Tibial artery (tissue), 4 donors: ENCODE results near the gene FAM98C.

Experiments used
- DNase-seq, 2 donors: peaks; one replicate each; pipeline ENCODE4 v3.0.0-alpha.2; 2019
- H3K27ac ChIP-seq, 2 donors: fragments of 200-600 bp; sonication (generic) in 1 of 2; 1 replicate in 1 of 2; 2 replicates in 1 of 2; pipeline ENCODE4 v1.5.1; 2018 to 2019; ENCODE audit warnings: mild to moderate bottlenecking in 1 of 2
- H3K27me3 ChIP-seq, 2 donors: fragments of 200-600 bp; sonication (generic) in 1 of 2; one replicate each; pipeline versions ENCODE4 v1.5.1 to v1.6.0; 2016 to 2019
- H3K36me3 ChIP-seq, 3 donors: fragments of 200-600 bp; sonication (generic) in 2 of 3; one replicate each; pipeline ENCODE4 v1.5.1; 2016 to 2019; ENCODE audit warnings: mild to moderate bottlenecking in 2 of 3
- H3K4me1 ChIP-seq, 4 donors: fragments of 200-600 bp; sonication (generic) in 2 of 4; 1 replicate in 3 of 4; 2 replicates in 1 of 4; pipeline ENCODE4 v1.5.1; 2016 to 2019
- H3K4me3 ChIP-seq, 2 donors: fragments of 200-600 bp; sonication (generic) in 1 of 2; 1 replicate in 1 of 2; 2 replicates in 1 of 2; pipeline ENCODE4 v1.5.1; 2018 to 2019; ENCODE audit warnings: mild to moderate bottlenecking in 2 of 2
- H3K9me3 ChIP-seq, 3 donors: fragments of 200-600 bp; sonication (generic) in 1 of 3; one replicate each; pipeline ENCODE4 v1.5.1; 2016 to 2019
- intact Hi-C: fragments of 100-400 bp; cut with DNase I; formaldehyde crosslinking; loops from one replicate; pipeline ENCODE4 v1.15.0; 2023; ENCODE audit warnings: low total_unique reads
- TF ChIP-seq, protein P1 (sequence below), 2 experiments: fragments of 200-600 bp in 1 of 2; fragments of 450-650 bp in 1 of 2; IDR thresholded peaks; one replicate each; pipeline ENCODE4 v1.5.1; 2017 to 2019; ENCODE audit warnings: antibody characterized with exemption in 2 of 2, mild to moderate bottlenecking in 1 of 2, moderate library complexity in 1 of 2

Gene FAM98C

DNA sequence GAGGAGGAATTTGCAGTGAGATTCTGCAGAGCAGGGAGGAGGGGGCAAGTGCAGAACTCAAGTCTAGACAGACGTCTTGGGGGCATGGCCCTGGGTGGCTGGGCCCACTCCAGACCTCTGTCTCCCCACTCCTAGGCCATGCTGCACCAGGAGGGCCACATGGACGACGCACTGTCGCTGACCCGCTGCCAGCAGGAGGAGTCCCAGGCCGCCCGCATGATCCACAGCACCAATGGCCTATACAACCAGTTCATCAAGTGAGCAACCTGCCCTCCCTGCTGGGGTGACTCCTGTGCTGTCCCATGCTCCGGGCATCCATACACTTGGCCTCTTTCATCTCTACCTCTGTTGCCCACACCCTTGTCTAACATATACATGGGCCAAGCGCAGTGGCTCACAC is 48.7 kb downstream of the FAM98C start:
- Histone ChIP-seq H3K4me3 (no peak overlapping the region), H3K27ac (no peak overlapping the region), H3K4me1 (no peaks in the 10 kb centered on the region), H3K27me3 (no peaks in the 10 kb centered on the region), H3K36me3 (no peaks in the 10 kb centered on the region), H3K9me3 (no peaks in the 10 kb centered on the region)
- TF ChIP-seq, protein P1, sequence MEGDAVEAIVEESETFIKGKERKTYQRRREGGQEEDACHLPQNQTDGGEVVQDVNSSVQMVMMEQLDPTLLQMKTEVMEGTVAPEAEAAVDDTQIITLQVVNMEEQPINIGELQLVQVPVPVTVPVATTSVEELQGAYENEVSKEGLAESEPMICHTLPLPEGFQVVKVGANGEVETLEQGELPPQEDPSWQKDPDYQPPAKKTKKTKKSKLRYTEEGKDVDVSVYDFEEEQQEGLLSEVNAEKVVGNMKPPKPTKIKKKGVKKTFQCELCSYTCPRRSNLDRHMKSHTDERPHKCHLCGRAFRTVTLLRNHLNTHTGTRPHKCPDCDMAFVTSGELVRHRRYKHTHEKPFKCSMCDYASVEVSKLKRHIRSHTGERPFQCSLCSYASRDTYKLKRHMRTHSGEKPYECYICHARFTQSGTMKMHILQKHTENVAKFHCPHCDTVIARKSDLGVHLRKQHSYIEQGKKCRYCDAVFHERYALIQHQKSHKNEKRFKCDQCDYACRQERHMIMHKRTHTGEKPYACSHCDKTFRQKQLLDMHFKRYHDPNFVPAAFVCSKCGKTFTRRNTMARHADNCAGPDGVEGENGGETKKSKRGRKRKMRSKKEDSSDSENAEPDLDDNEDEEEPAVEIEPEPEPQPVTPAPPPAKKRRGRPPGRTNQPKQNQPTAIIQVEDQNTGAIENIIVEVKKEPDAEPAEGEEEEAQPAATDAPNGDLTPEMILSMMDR (IDR thresholded peaks at IDR 0.05): no peak
- DNase-seq: no peak
- intact Hi-C loops: no loop called here

DNA sequence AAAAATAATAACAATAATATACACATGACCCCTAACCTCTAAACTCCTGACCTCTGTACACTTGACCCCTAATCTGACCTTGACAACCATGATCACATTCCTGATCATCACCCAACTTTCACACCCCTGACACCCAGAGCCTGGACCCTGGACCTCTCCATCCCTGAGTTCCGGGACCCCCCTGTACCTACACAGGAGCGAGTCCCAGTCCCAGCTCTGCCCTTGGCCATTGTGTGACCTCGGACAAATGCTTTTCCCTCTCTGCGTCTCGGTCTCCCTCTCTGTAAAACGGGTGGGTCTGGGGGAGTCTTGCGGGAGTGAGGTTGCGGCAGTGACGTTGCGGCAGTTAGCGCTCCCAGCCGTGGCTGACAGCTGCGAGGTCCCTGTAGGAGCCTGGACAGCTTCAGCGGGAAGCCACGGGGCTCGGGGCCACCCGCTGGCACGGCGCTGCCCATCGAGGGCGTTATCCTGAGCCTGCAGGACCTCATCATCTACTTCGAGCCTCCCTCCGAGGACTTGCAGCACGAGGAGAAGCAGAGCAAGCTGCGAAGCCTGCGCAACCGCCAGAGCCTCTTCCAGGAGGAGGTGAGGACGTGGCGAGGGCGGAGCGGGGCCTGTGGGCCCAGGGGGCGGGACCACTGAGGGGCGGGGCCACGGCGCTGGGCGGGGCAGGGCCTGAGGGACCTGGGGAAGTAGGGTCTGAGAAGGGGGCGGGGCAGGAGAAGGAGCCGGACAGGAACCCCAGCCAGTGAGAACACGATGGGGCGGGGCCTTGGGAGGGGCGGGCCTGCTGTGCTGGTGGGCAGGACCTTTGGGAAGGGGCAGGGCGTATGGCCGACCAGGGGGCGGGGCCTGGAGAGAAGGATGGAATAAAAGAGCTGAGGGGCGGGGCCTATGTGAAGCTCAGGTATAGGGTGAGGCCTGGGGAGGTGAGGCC is 49.8 kb downstream of the FAM98C start:
- Histone ChIP-seq H3K4me3 (no peak overlapping the region), H3K27me3 (no peaks in the 10 kb centered on the region), H3K4me1 (no peaks in the 10 kb centered on the region), H3K9me3 (no peaks in the 10 kb centered on the region), H3K27ac (no peak overlapping the region), H3K36me3 (no peaks in the 10 kb centered on the region)
- TF ChIP-seq, protein P1 (IDR thresholded peaks at IDR 0.05): no peak
- intact Hi-C loops: no loop called here
- no peak for DNase-seq

DNA sequence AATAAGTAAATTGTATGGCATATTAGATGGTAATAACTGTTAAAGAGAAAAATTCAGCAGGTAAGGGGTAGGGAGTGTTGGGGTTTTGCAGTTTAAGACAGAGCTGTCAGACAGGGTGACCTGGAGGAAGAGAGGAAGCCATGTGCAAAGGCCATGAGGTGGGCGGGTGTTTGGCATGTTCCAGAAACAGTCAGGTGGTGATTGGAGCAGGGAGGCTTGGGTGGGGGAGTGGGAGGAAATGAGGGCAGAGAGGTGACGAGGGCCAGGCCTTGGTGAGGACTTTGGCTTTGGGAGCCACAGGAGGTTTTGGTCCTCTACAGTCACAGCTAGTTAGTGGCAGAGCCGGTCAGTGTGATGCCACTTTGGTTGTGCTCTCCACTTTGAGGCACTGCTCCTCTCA is 50.7 kb downstream of the FAM98C start:
- DNase-seq: no peak
- H3K4me3 ChIP-seq: no peak overlapping the region
- H3K4me1 ChIP-seq: no peaks in the 10 kb centered on the region
- no peak overlapping the region for H3K27ac ChIP-seq
- no peaks in the 10 kb centered on the region for H3K36me3 ChIP-seq
- intact Hi-C loops: no loop called here
- TF ChIP-seq, protein P1 (IDR thresholded peaks at IDR 0.05): no peak
- H3K9me3 ChIP-seq: no peaks in the 10 kb centered on the region
- H3K27me3 ChIP-seq: no peaks in the 10 kb centered on the region

DNA sequence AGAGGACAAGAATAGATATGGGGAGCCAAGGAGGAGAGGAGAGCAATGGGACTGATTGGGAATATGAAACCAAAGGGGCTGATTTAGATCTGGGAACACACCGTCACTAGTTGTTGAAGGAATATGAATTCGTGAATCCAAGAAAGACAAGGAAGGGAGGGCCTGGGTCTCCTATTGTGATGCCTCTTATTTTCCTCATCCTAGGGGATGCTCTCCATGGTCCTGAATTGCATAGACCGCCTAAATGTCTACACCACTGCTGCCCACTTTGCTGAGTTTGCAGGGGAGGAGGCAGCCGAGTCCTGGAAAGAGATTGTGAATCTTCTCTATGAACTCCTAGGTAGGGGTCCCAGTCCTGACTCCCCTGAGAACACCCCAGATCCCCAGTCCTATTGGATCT is 52.1 kb downstream of the FAM98C start:
- Histone ChIP-seq H3K4me1 (no peaks in the 10 kb centered on the region), H3K27me3 (no peaks in the 10 kb centered on the region), H3K9me3 (no peaks in the 10 kb centered on the region), H3K4me3 (no peak overlapping the region), H3K27ac (no peak overlapping the region), H3K36me3 (no peaks in the 10 kb centered on the region)
- DNase-seq: no peak
- intact Hi-C loops: no loop called here
- TF ChIP-seq, protein P1 (IDR thresholded peaks at IDR 0.05): no peak

DNA sequence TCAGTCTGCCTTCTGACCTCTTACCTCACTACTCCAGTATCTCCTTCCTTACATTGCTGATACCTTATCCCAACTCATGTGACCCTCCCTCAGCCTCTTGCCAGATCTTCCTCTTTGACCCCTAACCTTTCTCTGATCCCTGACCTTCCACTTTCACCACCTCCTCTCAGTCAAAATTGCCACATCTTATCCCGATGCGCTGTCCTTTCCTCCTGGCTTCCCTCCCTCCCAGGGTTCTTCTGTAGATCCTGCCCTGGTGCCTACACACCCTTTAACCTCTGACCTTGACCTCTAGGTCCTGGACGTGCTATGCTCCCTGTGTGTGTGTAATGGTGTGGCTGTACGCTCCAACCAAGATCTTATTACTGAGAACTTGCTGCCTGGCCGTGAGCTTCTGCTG is 54.3 kb downstream of the FAM98C start:
- peaks cover 0 to 3% of the 10 kb centered on the region in 2 donors for H3K27me3 ChIP-seq
- no peak for DNase-seq
- no peak overlapping the region for H3K4me3 ChIP-seq
- no peaks in the 10 kb centered on the region for H3K36me3 ChIP-seq
- H3K4me1 ChIP-seq: no peaks in the 10 kb centered on the region
- H3K27ac ChIP-seq: no peak overlapping the region
- no peaks in the 10 kb centered on the region for H3K9me3 ChIP-seq
- TF ChIP-seq, protein P1 (IDR thresholded peaks at IDR 0.05): no peak
- intact Hi-C loops: no loop called here
